ENCODE measurements around the gene LRMDA. TPM values are rescaled to one million over a fixed set of nuclear protein-coding genes. Genes with fewer than 3 reads are reported as not detected.

The LRMDA gene
- total and polyA plus RNA-seq, 10 of the 15 experiments (the other 5 are each of a cell fraction or from before 2014, with no cell fraction given) = 0.07 to 0.54 (median 0.29) TPM; not detected in 4

- no peak for FAIRE-seq
- no TSS peak for BruUV-seq (replicated peaks)
- no peaks in the 10 kb centered on the region for H3K79me2 ChIP-seq (ENCODE audit: control insufficient read depth, insufficient read depth, low read length)
Observed at GRCh38 chr10:75472685-75473084, 41.3 kb downstream of the LRMDA start.

More at GRCh38 chr10:75472685-75473084, 41.3 kb downstream of the LRMDA start:
- TF ChIP-seq ZNF592 (IDR thresholded peaks at IDR 0.05) (no peak), SPI1 (IDR thresholded peaks at IDR 0.05; ENCODE audit: borderline replicate concordance, insufficient read depth, low read depth, low read length) (no peak), STAT1 (conservative IDR thresholded peaks at IDR 0.05) (no peak), IRF3 (IDR thresholded peaks at IDR 0.05) (no peak)
- ChIA-PET RAD21 (ENCODE audit: unreplicated experiment) (no interaction called here), SMC1A (ENCODE audit: uncharacterized antibody, unreplicated experiment) (interaction anchor here (0.7 to 1.2 kb wide), 3 partner anchors 9 to 99 kb away, joined by 3 to 4 read pairs (median 3); no protein-coding TSS in a partner anchor), POLR2A (interaction anchor here (0.8 kb wide), 1 partner anchor 51 kb away, joined by 4 read pairs; no protein-coding TSS in a partner anchor), CTCF (no interaction called here)
- Histone ChIP-seq H3K9me3 (replicated peaks; ENCODE audit: control insufficient read depth, insufficient read depth, low read length) (no peaks in the 10 kb centered on the region; the same call in 2 of the 3 replicates), H3K9ac (ENCODE audit: control insufficient read depth, insufficient read depth, low read length) (no peak overlapping the region), H3K4me2 (ENCODE audit: control insufficient read depth, insufficient read depth) (no peak overlapping the region), H2AFZ (ENCODE audit: control insufficient read depth, low read depth, low read length) (no peak overlapping the region), H3K4me3 (no peak overlapping the region), H3K36me3 (ENCODE audit: control insufficient read depth in 2 of 2, insufficient read depth in 2 of 2, low read length in 1 of 2) (no peaks in the 10 kb centered on the region), H3K27me3 (replicated peaks in 1 of 2; ENCODE audit: control insufficient read depth in 2 of 2, insufficient read depth in 2 of 2, low read length in 1 of 2) (no peaks in the 10 kb centered on the region), H3K4me1 (ENCODE audit: control insufficient read depth, insufficient read depth, low read length) (no peaks in the 10 kb centered on the region), H3K27ac (ENCODE audit: control insufficient read depth, insufficient read depth) (no peak overlapping the region), H4K20me1 (ENCODE audit: control insufficient read depth, insufficient read depth) (no peaks in the 10 kb centered on the region)
- in situ Hi-C loops (cut with MboI) = no loop called here
- WGBS (ENCODE audit: insufficient coverage, insufficient replicate concordance, low lambda C conversion rate, missing lambda C conversion rate) = 28% methylated on average over 2 of the region's 2 CpGs
- intact Hi-C loops (cut with micrococcal nuclease; ENCODE audit: unreplicated experiment) = no loop called here
- DNase-seq (ENCODE audit: low read depth, low spot score) = no peak
- no peak for ATAC-seq

All from GM12878 (cell line).